ENCODE data around the gene PARP4.
"Not testable (repeated sequence)": the region's sequence is repeated elsewhere in the genome, so short reads cannot be mapped to it uniquely, and the experiment has no call there.

The PARP4 gene

DNA sequence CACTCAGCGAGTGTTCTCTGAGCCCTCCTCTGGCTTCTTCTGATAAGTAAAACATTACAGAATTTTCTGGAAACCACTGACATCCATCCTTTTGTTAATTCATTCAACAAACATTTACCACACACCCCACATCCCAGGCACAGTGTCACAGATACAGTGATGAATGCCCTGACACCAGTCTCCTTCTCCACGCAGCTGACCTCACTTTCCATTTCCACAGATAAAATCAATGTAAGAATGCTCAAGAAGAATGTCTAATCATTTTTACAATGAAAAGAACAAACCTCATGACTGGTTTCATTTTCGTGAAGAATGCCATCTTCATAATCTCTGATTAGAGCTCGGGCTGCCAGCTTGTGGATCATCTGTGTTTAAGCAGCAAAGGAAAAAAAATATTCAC, 69.2 kb downstream of the PARP4 start:
- DNase-seq, result no peak

GRCh38 chr13:24426045-24426444, 86.5 kb downstream of the PARP4 start:
- DNase-seq, result not testable (repeated sequence)

DNA sequence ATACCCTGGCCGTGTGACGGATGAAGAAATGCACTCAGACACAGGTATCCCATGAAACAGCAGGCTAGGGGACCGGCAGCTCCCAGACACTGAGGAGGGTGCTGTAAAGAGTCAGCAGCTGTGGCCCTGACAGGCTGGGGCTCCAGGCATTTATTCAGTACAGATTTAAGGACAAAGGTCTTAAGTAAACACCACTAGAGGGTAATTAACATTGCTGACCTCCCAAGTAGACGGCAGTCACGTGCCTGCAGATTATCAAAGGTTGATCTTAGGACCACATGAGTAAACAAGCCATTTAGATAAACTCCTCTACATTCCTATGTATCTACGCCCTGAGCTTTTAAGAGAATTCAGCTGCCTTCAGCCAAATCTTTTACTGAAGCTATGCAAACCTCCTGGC, 92.9 kb downstream of the PARP4 start:
- not testable (repeated sequence) for DNase-seq

GRCh38 chr13:24407844-24408243, 104.7 kb downstream of the PARP4 start:
- no peak for DNase-seq

GRCh38 chr13:24406524-24406923, 106.1 kb downstream of the PARP4 start:
- DNase-seq, result no peak

- DNase-seq, result no peak
Observed at GRCh38 chr13:24396821-24397220, 115.8 kb downstream of the PARP4 start.

GRCh38 chr13:24392972-24393371, 119.6 kb downstream of the PARP4 start:
- DNase-seq, result no peak

DNA sequence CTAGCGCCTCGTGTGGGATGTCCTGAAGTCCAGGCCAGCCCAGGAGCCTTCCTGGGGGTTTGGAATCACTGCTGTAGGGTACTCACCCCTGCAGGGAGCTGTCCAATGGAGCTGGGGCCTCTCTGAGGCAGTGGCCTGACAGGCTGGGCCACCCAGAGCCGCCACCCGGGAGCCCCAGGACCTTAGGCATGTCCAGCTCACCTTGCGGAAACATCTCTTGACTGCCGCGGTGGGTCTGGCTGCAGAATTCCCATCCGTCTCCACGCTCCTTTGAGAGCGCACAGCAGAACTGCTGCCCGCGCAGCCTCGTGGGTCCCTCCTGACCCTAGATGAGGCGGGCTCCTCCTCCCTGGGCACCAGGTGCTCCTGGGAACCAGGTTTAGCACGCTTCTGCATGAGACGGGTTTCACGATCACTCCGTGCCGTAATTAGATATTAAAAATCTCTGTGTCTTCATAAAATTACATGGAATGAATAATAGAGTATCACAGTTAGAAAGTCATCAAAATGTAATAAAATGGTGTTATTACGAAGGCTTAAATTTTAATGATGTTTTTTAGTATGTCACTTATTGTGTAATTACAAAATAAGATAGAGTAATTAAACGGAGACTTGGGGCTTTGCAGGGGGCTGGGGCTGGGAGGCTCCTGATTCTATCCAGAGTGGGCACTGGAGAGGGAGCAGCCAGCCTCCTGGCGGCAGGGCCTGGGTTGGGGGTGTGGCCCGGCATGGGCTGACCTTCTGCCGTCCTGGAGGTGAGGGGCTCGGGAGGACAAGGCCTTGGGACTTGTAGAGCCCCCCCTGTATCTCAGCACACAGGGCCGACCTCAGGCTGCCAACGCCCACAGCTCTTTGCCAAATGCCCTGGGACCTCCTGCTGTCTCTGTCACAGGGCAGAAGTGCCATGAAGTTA, 120.6 kb downstream of the PARP4 start:
- DNase-seq, result not testable (repeated sequence)

GRCh38 chr13:24390795-24391194, 121.8 kb downstream of the PARP4 start:
- DNase-seq, result not testable (repeated sequence)

DNA sequence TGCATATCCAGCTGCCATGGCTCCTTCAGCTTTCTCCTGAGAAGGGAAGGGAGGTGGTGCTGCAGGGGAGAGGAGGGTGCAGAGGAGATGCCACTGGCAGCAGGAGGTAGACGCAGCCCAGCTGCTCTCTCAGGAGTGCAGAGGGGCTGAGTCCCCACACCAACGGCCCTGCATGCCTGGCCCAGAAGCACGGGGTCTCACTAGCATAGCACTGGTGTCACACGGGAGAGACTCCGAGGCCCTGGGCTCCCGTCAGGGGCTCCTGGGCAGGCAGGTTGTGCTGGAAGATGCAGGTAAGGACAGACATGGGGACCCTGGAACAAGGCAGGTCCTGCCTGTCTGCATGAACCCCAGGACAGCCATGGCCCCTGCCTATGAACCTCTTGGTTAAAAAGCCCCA, 123.1 kb downstream of the PARP4 start:
- DNase-seq, result no peak

DNA sequence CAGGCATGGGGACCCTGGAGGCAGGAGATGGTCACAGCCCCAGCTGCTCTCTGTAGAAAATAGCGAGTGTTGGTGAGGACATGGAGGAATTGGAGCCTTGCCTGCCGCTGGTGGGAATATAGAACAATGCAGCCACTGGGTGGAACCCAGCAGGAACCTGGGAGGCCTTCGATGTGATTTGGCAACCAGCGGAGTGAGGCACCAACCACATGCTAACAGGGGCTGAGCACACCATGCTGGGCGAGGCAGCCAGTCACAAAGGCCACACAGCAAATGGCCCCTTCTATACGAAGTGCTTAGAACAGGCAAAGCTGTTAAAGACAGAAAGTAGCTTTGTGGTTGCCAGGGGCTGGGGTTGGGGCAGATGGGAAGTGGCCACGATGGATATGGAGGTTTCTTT, 123.8 kb downstream of the PARP4 start:
- DNase-seq, result not testable (repeated sequence)

- no peak for DNase-seq
Observed at GRCh38 chr13:24386816-24387708, 125.5 kb downstream of the PARP4 start.

DNA sequence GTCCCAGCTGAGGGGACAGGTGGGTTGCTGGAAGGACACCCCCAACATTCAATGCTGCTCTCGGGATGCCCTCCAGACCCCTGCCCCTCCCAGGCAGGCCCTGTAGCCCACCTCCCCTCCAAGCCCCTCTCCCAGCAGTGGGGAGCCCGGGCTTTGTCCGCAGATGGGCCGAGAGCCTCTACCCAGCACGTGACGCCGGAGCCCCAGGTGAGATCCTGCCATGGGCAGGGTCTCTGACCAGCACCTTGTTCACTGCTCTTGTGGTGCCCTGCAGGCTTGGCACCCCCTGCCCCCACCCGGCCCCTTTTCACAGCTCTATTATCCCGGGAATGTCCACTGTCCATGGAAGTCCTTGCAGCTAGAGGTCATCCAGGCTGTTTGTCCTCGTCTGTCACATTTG, 126.7 kb downstream of the PARP4 start:
- DNase-seq, result no peak

DNA sequence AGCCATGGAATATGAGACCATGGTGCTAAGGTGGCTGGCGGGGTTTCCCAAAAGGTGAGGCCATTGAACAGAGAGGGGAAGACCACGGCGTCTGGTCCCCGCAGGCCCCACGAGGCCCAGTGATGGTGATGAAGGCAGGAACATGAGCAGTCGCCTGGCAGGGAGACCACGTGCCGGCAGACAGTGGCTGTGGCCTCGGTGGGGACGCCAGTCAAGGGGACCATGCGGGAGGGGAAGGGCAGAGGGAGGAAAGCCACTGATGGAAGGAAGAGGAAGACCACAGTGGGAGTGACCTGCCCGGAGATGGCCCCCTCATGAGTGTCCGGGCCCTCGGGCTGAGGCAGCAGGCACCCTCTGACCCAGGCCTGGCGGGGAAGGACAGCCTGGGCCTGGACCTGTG, 127.6 kb downstream of the PARP4 start:
- DNase-seq, result not testable (repeated sequence)

DNA sequence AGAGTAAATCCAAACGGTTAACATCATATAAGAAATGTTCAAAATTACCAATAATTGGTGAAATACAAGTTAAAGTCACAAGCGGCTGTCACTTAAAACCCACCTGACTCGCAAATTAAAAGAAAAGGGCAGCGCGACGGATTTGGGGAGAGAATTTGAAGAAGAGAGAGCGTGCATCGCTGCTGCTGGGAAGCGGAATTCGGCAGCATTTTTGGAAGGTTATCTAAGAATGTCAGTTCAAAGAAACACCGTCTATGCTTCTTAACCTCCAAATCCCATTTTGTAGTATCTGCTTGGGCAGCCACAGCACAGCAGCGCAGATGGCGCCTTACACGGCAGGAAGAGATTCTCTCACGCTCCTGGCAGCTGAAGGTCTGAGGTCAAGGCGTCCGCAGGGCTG, 128.5 kb downstream of the PARP4 start:
- not testable (repeated sequence) for DNase-seq

DNA sequence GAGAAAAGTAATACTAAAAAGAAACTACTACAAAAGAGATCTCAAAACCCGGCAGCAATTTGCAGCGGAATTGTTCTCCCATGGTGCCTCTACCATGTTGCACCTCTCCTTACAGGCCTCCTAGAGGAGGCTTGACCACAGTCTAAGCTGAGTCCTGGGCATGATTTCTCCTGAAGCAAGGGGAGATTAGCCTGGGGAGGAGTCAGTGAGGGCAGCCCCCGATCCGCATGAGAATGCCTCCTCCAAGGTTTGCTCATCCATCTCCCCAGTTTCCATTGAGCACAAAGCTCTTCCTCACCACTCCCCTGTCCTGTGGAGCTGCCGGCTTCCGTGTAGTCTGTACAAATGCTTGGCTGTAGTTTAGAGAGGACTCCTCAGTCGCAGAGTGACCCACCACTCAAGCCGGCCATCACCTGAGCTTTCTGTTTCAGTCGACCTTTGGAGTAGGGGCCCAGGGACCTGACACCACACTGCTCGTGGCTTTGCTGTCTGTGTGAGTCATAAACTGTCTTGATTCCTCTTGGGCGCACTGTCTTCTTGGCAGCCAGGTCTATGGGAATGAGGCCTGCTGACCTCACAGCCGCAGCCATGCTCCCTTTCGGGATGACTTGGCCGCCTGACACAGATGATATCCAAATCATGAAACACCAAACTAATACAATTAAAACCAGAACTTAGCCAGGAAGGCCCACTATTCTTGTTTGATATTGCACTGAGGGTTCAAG, 130.9 kb downstream of the PARP4 start:
- DNase-seq, result no peak

- not testable (repeated sequence) for DNase-seq
Observed at GRCh38 chr13:24380881-24381280, 131.7 kb downstream of the PARP4 start.

- DNase-seq, result not testable (repeated sequence)
Observed at GRCh38 chr13:24380227-24380626, 132.4 kb downstream of the PARP4 start.

DNA sequence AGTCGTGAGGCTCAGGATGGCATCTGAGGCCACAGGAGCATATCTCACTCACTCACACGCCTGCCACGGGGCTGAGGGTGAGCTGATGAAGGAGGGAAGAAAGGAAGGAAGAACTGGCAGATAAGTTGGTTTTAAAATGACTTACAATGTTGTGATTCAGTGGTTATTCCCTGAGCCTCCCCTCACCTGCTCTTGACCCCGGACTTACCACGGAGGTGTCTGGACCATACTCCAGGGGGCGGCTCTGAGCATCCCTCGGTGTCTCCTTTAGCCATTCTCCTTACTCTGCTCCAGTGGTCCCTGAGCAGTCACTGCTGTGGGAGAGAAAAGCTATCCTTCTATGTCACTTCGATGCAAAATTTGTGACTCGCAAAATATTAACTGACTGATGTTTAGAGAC, 141.3 kb downstream of the PARP4 start:
- not testable (repeated sequence) for DNase-seq
